HT1080 (cell line): ENCODE measurements around the gene ANKRD63. TPM values are rescaled to one million over a fixed set of nuclear protein-coding genes. Genes with fewer than 3 reads are reported as not detected.

ENCODE experiments used
- DNase-seq: peaks from one replicate; pipeline ENCODE4 v3.0.0-alpha.2; 2015; ENCODE audit warnings: low read depth
- total RNA-seq: library from RNA; depleted of rRNA; stranded (reverse); fragments of >200 nt; shearing (Covaris generic); gene quantifications from 2 replicates; pipeline ENCODE4 v1.2.3, GENCODE V29; 2014

The ANKRD63 gene
- total RNA-seq, 1 experiment from 2014 or later: not detected

- peak; percentile 73 for DNase-seq
Observed at GRCh38 chr15:40313531-40314398, 30.9 kb upstream of the ANKRD63 start.

- DNase-seq: no peak
Observed at GRCh38 chr15:40312370-40313158, 29.7 kb upstream of the ANKRD63 start.

- DNase-seq: no peak
Observed at GRCh38 chr15:40310993-40311392, 28.1 kb upstream of the ANKRD63 start.

- peak; percentile 42 for DNase-seq
Observed at GRCh38 chr15:40310001-40310959, 27.4 kb upstream of the ANKRD63 start.

GRCh38 chr15:40309344-40309862, 26.5 kb upstream of the ANKRD63 start:
- no peak for DNase-seq

GRCh38 chr15:40307421-40308211, 24.8 kb upstream of the ANKRD63 start, which contains the start of gene PLCB2:
Gene PLCB2, minus strand, starts transcription at chr15:40307935. Its CDS starts 263 bp downstream, at chr15:40307672.
- DNase-seq: peak; percentile 34

GRCh38 chr15:40306908-40307307, 24.0 kb upstream of the ANKRD63 start:
- no peak for DNase-seq

- DNase-seq: no peak
Observed at GRCh38 chr15:40306371-40306770, 23.5 kb upstream of the ANKRD63 start.

GRCh38 chr15:40305281-40305680, 22.4 kb upstream of the ANKRD63 start:
- DNase-seq: no peak

- DNase-seq: no peak
Observed at GRCh38 chr15:40303576-40303975, 20.7 kb upstream of the ANKRD63 start.

- no peak for DNase-seq
Observed at GRCh38 chr15:40302981-40303380, 20.1 kb upstream of the ANKRD63 start.

- no peak for DNase-seq
Observed at GRCh38 chr15:40302288-40302886, 19.5 kb upstream of the ANKRD63 start.

GRCh38 chr15:40301467-40302179, 18.8 kb upstream of the ANKRD63 start:
- DNase-seq: no peak

GRCh38 chr15:40300771-40301170, 17.9 kb upstream of the ANKRD63 start:
- DNase-seq: no peak

- DNase-seq: no peak
Observed at GRCh38 chr15:40300367-40300766, 17.5 kb upstream of the ANKRD63 start.

GRCh38 chr15:40298216-40298935, 15.5 kb upstream of the ANKRD63 start:
- DNase-seq: no peak

GRCh38 chr15:40297356-40297755, 14.5 kb upstream of the ANKRD63 start:
- no peak for DNase-seq

GRCh38 chr15:40296561-40297230, 13.8 kb upstream of the ANKRD63 start:
- DNase-seq: no peak
